ENCODE results near the gene ABCA12.

DNA sequence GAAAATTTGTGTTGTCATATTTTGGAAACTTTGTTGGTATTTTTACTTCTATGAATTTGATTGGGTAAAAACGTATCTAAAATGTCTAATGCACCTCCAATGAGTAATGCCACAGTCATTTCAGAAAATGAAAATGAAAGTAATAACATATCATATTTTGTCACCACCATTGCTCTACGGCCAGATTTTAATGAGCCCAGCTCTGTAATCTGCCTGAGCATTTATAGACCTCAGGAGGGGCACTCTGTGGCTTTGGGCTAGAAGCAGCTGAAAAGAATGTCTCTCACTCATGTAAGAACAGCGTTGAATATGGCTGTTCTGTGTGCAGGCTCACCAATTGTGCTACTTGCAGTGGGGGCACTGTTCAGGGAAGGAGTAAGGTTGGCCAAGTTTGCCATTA is 32.7 kb upstream of the ABCA12 start:
- TF ChIP-seq, protein P1, sequence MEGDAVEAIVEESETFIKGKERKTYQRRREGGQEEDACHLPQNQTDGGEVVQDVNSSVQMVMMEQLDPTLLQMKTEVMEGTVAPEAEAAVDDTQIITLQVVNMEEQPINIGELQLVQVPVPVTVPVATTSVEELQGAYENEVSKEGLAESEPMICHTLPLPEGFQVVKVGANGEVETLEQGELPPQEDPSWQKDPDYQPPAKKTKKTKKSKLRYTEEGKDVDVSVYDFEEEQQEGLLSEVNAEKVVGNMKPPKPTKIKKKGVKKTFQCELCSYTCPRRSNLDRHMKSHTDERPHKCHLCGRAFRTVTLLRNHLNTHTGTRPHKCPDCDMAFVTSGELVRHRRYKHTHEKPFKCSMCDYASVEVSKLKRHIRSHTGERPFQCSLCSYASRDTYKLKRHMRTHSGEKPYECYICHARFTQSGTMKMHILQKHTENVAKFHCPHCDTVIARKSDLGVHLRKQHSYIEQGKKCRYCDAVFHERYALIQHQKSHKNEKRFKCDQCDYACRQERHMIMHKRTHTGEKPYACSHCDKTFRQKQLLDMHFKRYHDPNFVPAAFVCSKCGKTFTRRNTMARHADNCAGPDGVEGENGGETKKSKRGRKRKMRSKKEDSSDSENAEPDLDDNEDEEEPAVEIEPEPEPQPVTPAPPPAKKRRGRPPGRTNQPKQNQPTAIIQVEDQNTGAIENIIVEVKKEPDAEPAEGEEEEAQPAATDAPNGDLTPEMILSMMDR (IDR thresholded peaks at IDR 0.05), result no peak
- TF ChIP-seq POLR2A (IDR thresholded peaks at IDR 0.05) (no peak), POLR2AphosphoS5 (IDR thresholded peaks at IDR 0.05) (no peak)
